ENCODE measurements around the gene ERCC8.

DNA sequence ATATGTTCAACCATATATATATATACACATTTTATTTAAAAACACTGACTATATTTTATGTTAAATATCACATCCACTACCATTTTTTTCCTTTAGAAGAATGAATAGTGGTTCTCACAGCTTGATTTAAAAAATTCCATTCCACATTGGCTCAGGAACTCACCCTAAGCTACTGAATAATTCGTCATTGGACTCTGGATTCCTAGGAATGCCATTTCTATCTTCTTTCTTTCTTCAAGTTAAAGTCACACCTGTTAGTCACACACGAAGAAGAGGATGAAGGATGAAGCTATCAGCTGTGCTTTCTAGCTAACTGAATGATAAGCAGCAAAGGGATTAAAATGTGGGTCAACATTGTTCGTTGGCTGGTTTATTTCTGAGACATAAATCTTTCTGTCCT is 108.7 kb downstream of the ERCC8 start:
- no peak for TF ChIP-seq EZH2 (IDR thresholded peaks at IDR 0.05; ENCODE audit: low read depth)
- TF ChIP-seq, protein P1, sequence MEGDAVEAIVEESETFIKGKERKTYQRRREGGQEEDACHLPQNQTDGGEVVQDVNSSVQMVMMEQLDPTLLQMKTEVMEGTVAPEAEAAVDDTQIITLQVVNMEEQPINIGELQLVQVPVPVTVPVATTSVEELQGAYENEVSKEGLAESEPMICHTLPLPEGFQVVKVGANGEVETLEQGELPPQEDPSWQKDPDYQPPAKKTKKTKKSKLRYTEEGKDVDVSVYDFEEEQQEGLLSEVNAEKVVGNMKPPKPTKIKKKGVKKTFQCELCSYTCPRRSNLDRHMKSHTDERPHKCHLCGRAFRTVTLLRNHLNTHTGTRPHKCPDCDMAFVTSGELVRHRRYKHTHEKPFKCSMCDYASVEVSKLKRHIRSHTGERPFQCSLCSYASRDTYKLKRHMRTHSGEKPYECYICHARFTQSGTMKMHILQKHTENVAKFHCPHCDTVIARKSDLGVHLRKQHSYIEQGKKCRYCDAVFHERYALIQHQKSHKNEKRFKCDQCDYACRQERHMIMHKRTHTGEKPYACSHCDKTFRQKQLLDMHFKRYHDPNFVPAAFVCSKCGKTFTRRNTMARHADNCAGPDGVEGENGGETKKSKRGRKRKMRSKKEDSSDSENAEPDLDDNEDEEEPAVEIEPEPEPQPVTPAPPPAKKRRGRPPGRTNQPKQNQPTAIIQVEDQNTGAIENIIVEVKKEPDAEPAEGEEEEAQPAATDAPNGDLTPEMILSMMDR (conservative IDR thresholded peaks at IDR 0.05) = no peak
